ENCODE results near the gene PDE4D. TPM values are rescaled to one million over a fixed set of nuclear protein-coding genes. Genes with fewer than 3 reads are reported as not detected.
A peak's percentile ranks its signal among the peaks of the same experiment; 100 is the strongest.

Gene PDE4D
- total RNA-seq, 1 donor, result 19.9 TPM

DNA sequence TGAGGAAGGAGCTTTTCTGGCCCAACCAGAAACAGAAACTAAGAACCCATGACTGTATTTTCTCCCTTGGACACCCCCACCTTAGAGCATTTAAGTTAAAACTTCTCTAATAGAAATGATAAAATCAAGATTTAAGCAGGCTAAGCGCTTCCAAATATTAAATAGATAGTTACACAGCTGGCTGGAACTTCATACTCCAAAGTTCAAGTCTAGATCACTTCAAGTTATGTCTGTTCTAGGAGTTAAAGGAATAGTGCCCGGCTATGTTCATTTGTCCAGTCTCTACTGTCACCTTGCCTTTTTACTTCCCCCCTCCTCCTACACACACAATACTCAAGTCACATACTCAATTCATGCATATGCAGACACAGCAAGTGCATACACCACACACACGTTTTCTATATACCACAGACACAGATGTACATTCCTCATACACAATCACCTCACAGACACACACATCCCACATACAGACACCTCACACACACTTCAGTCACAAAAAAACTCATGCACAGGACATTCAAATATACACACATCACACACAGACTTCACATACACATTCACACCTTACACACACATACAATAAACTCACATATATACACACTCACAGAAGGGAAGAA is 237.7 kb downstream of the PDE4D start:
- Histone ChIP-seq H3K9me3 (ENCODE audit: low read depth, low read length) (no peaks in the 10 kb centered on the region), H3K79me2 (ENCODE audit: insufficient read depth, low read length) (no peaks in the 10 kb centered on the region), H3K4me1 (ENCODE audit: insufficient read depth, low read length) (no peaks in the 10 kb centered on the region), H3K4me2 (ENCODE audit: insufficient read depth, low read length) (no peak overlapping the region), H3K27ac (ENCODE audit: low read depth, low read length) (no peak overlapping the region), H3K27me3 (ENCODE audit: insufficient read depth, low read length) (no peaks in the 10 kb centered on the region), H4K20me1 (ENCODE audit: insufficient read depth, low read length) (no peaks in the 10 kb centered on the region), H2AFZ (ENCODE audit: low read length) (no peak overlapping the region), H3K36me3 (ENCODE audit: insufficient read depth, low read length) (no peaks in the 10 kb centered on the region), H3K4me3 (ENCODE audit: insufficient read depth, low read length) (no peak overlapping the region)
- no peak for DNase-seq (ENCODE audit: insufficient read length, low spot score, missing footprints)
- TF ChIP-seq, protein P1, sequence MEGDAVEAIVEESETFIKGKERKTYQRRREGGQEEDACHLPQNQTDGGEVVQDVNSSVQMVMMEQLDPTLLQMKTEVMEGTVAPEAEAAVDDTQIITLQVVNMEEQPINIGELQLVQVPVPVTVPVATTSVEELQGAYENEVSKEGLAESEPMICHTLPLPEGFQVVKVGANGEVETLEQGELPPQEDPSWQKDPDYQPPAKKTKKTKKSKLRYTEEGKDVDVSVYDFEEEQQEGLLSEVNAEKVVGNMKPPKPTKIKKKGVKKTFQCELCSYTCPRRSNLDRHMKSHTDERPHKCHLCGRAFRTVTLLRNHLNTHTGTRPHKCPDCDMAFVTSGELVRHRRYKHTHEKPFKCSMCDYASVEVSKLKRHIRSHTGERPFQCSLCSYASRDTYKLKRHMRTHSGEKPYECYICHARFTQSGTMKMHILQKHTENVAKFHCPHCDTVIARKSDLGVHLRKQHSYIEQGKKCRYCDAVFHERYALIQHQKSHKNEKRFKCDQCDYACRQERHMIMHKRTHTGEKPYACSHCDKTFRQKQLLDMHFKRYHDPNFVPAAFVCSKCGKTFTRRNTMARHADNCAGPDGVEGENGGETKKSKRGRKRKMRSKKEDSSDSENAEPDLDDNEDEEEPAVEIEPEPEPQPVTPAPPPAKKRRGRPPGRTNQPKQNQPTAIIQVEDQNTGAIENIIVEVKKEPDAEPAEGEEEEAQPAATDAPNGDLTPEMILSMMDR (IDR thresholded peaks at IDR 0.05; ENCODE audit: extremely low read depth, low read depth, low read length), result no peak

DNA sequence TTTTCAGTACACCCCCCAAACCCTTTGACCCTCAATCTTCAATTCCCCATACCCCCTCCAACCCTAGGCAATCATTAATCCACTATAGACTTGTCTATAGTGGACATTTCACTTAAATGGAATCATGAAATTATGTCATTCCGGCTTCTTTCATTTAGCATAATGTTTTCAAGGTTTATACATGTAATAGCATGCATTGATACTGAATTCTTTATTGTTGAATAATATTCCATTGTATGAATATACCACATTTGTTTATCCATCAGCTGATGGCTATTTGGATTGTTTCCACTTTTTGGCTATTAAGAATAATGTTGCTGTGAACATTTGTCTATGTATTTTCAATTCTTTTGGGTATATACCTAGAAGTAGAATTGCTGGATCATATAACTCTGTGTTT is 238.8 kb downstream of the PDE4D start:
- Histone ChIP-seq H3K9me3 (ENCODE audit: low read depth, low read length) (no peaks in the 10 kb centered on the region), H3K4me3 (ENCODE audit: insufficient read depth, low read length) (no peak overlapping the region), H3K4me2 (ENCODE audit: insufficient read depth, low read length) (no peak overlapping the region), H4K20me1 (ENCODE audit: insufficient read depth, low read length) (no peaks in the 10 kb centered on the region), H3K27me3 (ENCODE audit: insufficient read depth, low read length) (no peaks in the 10 kb centered on the region), H3K4me1 (ENCODE audit: insufficient read depth, low read length) (no peaks in the 10 kb centered on the region), H3K36me3 (ENCODE audit: insufficient read depth, low read length) (no peaks in the 10 kb centered on the region), H3K79me2 (ENCODE audit: insufficient read depth, low read length) (no peaks in the 10 kb centered on the region), H2AFZ (ENCODE audit: low read length) (no peak overlapping the region), H3K27ac (ENCODE audit: low read depth, low read length) (no peak overlapping the region)
- TF ChIP-seq, protein P1 (IDR thresholded peaks at IDR 0.05; ENCODE audit: extremely low read depth, low read depth, low read length), result no peak
- no peak for DNase-seq (ENCODE audit: insufficient read length, low spot score, missing footprints)

DNA sequence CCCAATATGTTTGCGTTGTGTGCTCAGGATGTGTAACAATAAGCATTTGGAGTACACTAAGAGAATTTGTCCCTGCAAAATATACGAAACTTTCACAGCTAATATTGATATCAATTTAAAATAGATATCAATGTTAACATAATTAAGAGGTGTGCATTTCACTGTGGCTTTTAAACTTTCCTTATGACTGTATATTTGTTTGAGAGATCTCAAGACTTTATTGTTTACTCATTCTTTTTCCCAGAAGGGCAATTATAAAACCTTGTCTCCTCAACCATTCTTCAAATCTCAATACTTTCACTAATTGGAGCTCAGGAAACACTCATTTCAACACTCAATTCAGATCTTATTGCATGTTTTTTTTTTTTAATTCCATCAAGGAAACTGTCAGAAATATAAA is 241.1 kb downstream of the PDE4D start:
- Histone ChIP-seq H3K4me2 (ENCODE audit: insufficient read depth, low read length) (no peak overlapping the region), H3K9me3 (ENCODE audit: low read depth, low read length) (no peaks in the 10 kb centered on the region), H2AFZ (ENCODE audit: low read length) (no peak overlapping the region), H3K27ac (ENCODE audit: low read depth, low read length) (no peak overlapping the region), H3K79me2 (ENCODE audit: insufficient read depth, low read length) (no peaks in the 10 kb centered on the region), H3K36me3 (ENCODE audit: insufficient read depth, low read length) (no peaks in the 10 kb centered on the region), H4K20me1 (ENCODE audit: insufficient read depth, low read length) (no peaks in the 10 kb centered on the region), H3K4me3 (ENCODE audit: insufficient read depth, low read length) (no peak overlapping the region), H3K27me3 (ENCODE audit: insufficient read depth, low read length) (no peaks in the 10 kb centered on the region), H3K4me1 (ENCODE audit: insufficient read depth, low read length) (no peaks in the 10 kb centered on the region)
- no peak for DNase-seq (ENCODE audit: insufficient read length, low spot score, missing footprints)
- TF ChIP-seq, protein P1 (IDR thresholded peaks at IDR 0.05; ENCODE audit: extremely low read depth, low read depth, low read length), result no peak

DNA sequence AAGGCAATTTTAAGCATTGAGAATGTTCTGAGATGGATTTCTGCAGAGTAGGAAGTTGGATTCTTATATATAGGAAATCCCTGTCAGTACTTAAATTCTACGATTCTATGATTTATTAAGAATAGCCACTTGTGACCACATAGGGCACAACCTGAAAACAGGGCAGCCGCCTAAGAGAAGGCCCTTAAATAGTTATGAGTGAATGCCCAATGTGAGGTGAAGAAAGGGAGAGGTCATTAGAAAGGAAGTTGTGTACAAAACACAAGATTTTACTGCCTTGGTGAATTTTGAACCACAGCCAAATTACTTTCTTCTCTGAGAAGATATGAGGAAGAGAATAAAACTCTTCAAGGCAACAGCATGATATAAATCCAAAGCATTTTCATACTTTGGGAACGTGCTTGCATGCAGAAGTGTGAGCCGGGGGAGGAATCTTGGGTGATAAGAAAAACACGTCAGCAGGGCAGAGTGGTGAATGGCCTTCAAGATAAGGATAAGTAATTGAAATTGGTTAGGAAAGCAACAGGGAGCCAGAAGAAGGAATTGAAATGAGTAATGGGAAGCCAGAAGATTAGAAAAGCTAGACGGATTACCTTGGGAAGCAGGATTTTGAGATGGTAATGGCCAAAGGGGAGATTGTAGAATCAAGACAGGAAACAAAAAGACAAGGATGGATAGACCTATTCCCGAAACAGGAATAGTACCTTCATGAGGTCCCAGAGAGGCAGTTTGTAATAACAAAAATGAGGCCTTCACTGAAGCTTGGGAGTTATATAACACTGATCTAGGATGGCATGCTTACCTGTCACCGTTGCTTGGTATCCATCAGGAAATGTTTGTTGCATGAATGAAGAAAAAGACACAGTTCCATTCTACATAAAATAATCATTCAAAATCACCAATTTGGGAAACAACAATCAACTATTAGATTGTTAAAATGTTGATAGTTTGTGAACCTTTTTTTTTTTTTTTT is 244.3 kb downstream of the PDE4D start:
- TF ChIP-seq, protein P1 (IDR thresholded peaks at IDR 0.05; ENCODE audit: extremely low read depth, low read depth, low read length), result no peak
- no peaks in the 10 kb centered on the region for H3K27me3 ChIP-seq (ENCODE audit: insufficient read depth, low read length)
- no peaks in the 10 kb centered on the region for H3K4me1 ChIP-seq (ENCODE audit: insufficient read depth, low read length)
- no peak overlapping the region for H3K4me2 ChIP-seq (ENCODE audit: insufficient read depth, low read length)
- H2AFZ ChIP-seq (ENCODE audit: low read length), result no peak overlapping the region
- H3K36me3 ChIP-seq (ENCODE audit: insufficient read depth, low read length), result no peaks in the 10 kb centered on the region
- peak; percentile 25 for DNase-seq (ENCODE audit: insufficient read length, low spot score, missing footprints)
- H3K9me3 ChIP-seq (ENCODE audit: low read depth, low read length), result no peaks in the 10 kb centered on the region
- H3K79me2 ChIP-seq (ENCODE audit: insufficient read depth, low read length), result no peaks in the 10 kb centered on the region
- no peaks in the 10 kb centered on the region for H4K20me1 ChIP-seq (ENCODE audit: insufficient read depth, low read length)
- no peak overlapping the region for H3K4me3 ChIP-seq (ENCODE audit: insufficient read depth, low read length)
- H3K27ac ChIP-seq (ENCODE audit: low read depth, low read length), result no peak overlapping the region

Data from osteoblast (primary cell).